WI38 (cell line): Measurements from ENCODE around the gene MYL7.

Experiments
- H3K4me3 ChIP-seq: 2 replicates; pipeline ENCODE4 v1.5.1; 2011; ENCODE audit warnings: low read depth, mild to moderate bottlenecking, control low read depth, low read length
- TF ChIP-seq, protein P1 (sequence below): IDR thresholded peaks from 2 replicates; pipeline ENCODE4 v1.5.1; 2012; ENCODE audit warnings: low read depth, mild to moderate bottlenecking, control low read depth, low read length

Gene MYL7

DNA sequence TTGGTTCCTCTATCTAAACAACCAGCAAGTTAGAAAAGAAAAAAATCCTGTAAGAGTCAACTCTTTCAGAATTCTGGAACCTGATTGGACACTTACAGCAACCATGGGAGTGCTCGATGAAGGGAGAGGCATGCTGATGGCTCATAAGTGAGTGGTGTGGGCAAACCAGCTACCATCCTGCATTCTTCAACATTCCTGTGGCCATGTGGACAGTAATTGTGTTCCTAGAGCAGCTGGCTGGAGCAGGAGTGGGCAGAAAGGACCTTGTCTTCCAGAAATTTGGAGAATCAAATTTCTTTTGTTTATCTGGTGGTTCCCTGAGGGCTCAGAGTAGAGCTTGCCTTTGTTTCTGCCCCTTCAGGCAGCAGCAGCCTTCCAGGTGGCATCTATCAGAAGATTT is 22.5 kb upstream of the MYL7 start:
- no peak overlapping the region for H3K4me3 ChIP-seq
- TF ChIP-seq, protein P1, sequence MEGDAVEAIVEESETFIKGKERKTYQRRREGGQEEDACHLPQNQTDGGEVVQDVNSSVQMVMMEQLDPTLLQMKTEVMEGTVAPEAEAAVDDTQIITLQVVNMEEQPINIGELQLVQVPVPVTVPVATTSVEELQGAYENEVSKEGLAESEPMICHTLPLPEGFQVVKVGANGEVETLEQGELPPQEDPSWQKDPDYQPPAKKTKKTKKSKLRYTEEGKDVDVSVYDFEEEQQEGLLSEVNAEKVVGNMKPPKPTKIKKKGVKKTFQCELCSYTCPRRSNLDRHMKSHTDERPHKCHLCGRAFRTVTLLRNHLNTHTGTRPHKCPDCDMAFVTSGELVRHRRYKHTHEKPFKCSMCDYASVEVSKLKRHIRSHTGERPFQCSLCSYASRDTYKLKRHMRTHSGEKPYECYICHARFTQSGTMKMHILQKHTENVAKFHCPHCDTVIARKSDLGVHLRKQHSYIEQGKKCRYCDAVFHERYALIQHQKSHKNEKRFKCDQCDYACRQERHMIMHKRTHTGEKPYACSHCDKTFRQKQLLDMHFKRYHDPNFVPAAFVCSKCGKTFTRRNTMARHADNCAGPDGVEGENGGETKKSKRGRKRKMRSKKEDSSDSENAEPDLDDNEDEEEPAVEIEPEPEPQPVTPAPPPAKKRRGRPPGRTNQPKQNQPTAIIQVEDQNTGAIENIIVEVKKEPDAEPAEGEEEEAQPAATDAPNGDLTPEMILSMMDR: no peak

DNA sequence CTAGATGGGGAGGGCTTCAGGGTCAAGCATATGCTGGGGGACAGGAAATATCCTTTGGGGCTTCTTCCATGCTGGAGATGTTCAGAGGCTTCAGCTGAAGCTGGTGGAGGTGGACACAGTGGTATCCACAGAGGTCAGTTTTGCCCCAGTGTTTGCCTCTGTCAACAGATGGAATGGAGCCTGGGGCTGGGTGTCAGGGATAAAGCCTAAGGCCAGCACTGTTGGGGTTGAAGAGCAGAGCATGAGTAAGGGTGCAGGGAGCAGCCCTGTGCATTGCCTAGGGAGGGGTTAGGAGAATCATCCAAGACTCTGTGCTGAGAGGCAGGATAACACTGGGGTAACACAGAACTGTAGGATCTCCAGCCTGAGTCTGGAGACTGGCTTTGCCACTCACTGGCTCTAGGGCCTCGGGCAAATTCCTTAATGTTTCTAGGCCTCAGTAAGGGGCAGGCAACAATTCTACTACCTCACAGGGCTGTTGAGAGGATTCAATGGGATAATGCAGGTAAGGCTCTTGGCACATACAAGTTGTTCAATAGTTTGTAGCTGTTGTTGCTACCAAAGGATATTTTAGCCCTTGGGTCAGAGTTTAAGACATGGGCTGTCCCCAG is 21.8 kb upstream of the MYL7 start:
- TF ChIP-seq, protein P1: no peak
- no peak overlapping the region for H3K4me3 ChIP-seq

DNA sequence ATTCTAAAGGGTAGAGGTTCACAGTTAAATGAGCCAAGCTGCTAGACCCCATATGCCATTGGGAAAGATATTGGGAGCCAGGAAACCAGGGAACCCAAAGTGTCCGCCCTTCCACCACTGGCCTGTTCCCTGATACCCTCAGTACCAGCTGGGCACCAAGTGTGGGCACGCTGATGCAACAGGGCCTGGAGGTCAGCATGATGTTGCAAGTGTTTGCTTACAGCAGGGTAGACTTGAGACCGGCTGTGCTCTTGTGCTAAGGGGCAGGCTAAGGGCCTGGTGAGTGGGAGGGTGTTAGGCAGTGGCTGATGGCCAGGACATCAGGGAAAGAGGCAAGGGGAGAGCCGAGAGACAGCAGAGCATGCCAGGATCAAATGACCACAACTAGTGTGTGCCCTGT is 21.0 kb upstream of the MYL7 start:
- TF ChIP-seq, protein P1: no peak
- no peak overlapping the region for H3K4me3 ChIP-seq

DNA sequence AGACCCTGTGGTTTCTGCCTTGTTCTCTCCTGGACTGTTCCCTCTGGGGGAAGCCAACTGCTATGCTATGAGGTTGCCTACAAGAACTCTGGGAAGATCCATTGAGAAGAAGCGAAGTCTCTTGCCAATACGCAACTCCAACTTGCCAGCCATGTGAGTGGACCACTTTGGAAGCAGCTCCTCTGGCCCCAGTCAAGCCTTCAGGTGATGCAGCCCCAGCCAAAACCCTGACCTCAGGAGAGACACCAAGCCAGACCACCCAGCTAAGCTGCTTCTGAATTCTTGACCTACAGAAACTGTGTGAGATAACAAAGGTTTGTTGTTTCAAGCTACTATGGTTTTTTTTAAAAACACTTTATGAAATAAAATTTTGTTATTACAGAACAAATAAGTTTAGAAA is 20.2 kb upstream of the MYL7 start:
- TF ChIP-seq, protein P1: no peak
- no peak overlapping the region for H3K4me3 ChIP-seq

DNA sequence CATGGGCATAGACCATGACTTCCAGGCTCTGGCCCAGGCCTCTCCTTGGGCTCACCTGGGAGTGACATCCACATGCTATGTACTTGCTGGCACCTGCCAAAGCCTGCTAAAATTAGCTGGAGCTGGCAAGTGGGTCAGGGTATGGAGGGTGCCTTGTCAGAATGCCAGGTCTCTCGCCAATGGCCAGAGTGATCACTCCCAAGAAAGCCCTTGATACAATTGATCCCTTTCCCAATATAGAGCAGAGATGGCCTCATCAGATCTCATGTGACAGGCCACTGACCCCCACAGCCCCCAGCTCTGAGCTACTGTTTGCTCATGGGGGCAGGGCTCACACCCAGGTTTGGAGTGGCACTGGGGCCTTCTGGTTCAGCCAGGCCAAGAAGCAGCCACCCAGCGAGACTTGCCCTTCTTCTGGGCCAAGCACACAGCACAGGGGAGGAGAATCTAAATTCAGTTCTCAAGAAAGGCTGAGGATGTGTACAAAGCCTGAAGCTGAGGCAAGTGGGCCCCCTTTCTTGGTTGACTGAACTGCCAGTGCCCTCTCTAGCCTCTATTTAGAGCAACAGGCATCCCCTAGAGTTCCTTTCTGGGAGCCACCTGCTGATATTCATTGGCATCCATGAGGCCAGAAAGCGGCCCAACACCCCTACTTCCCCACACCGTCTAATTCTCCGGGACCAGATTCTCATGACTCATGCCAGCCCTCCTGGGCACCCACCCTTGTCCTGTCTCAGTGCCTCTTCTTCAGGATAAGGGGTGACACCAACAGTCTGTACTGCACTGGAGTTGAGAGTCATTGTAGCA is 18.9 kb upstream of the MYL7 start:
- TF ChIP-seq, protein P1: no peak
- H3K4me3 ChIP-seq: no peak overlapping the region

DNA sequence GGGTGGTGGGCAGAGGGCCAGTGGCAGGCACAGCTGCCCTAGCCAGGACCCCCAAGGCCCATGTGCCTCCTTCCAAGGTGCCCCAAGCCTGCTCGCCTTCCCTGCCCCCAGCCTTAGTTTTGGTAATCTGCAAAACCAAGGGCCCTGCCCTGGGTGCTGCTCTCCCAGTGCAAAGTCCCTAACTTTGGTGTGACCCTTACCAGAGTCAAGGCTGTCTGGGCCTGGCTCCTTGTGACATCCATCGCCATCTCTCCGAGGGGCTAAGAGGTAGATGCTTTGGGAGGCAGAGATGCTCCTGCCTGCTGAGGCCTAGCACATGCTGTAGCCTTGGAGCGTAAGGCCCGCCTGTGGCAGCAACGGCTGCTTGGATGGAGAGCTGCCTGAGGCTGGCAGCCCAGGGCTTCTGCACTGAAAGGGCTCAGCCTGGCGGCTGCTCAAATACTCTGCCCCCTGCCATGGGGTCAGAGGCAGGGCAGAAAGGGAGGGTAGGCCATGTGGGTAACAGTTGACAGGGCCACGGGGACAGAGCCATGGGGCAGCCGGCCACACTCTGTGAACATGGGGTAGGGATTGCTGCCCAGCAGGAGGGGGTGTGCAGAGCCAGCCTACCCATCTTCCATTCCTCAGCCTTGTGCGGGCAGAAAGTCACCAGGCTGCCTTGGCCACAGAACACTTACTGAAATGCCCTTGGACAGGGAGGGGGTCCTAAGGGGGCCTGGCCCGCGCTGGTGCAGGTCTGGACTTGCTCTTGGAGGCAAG is 17.9 kb upstream of the MYL7 start:
- TF ChIP-seq, protein P1: no peak
- H3K4me3 ChIP-seq: no peak overlapping the region
